Astrocyte of the spinal cord (primary cell): Measurements from ENCODE around the gene KL.

Experiments
- DNase-seq: peaks from one replicate; pipeline ENCODE4 v3.0.0; 2011; ENCODE audit warnings: low read depth, low spot score
- H3K4me3 ChIP-seq: 2 replicates; pipeline ENCODE4 v1.5.1; 2011; ENCODE audit warnings: low read depth, mild to moderate bottlenecking, low read length, moderate library complexity
- CTCF ChIP-seq: IDR thresholded peaks from 2 replicates; pipeline ENCODE4 v1.5.1; 2012; ENCODE audit warnings: low read depth, mild to moderate bottlenecking, low read length, inconsistent platforms
- in situ Hi-C: cut with HindIII; loops from 2 replicates; pipeline ENCODE4 v1.10.0; 2017; ENCODE audit warnings: low sequenced_read_pairs

The KL gene

GRCh38 chr13:33007950-33008349 lies 8.3 kb upstream of the KL start:
- TF ChIP-seq CTCF, result no peak
- in situ Hi-C loops, result no loop called here
- DNase-seq, result no peak
- H3K4me3 ChIP-seq, result no peak overlapping the region

DNA sequence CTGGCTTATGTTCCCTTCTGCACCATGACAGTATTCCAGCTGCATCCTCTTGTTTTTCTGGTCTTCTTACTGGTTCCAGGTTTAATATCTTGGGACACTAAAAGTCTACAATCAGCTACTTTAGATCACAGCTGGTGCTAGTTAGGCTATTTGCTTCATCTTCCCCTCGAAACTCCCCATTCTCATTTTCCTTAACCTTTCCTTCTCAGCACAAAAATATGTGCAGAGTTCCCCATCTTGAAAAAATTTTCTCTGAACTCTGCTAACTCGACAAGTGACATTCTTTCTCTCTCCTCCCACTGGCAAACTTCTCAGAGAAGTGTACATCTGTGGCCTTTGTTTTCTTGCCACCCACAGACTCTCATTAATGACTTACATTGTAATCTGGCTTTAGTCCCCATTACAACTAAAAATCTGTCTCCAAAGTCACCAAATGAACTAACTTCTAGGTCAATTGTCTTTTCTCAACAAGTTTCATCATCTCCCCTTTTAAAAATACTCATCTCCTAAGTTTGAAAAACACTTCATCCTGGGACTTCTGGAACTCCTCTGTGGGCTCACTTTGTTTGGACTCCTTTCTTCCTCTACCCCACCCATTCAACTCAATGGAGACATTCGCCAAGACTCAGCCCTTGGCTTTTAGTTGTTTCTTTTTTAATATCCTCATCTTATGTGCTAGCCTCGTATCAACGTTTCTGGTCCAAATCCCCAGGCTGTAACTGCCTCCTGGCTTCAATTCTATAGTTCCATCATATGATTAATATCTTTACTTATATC lies 7.1 kb upstream of the KL start:
- no peak for TF ChIP-seq CTCF
- H3K4me3 ChIP-seq, result no peak overlapping the region
- DNase-seq, result no peak
- in situ Hi-C loops, result no loop called here

DNA sequence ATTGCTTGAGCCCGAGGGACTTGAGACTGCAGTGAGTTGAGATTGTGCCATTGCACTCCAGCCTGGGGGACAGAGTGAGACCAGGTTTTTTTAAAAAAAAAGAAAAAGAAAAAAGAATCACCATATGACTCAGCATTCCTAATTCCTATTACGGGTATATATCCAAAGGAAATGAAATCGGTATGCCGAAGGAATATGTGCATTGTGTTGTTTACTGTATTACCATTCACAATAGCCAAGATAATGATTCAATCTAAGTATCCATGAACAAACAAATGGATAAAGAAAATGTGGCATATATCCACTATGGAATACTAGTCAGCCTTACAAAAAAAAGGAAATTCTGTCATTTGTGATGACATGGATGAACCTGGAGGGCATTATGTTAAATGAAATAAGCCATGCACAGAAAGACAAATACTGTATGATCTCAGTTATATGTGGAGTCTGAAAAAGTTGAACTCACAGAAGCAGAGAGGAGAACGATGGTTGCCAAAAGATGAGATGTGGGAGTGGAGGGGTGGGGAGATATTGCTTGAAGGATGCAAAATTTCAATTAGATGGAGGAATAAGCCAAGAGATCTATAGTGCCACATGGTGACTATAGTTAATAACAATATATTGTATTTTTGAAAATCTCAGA lies 4.3 kb upstream of the KL start:
- TF ChIP-seq CTCF, result no peak
- in situ Hi-C loops, result no loop called here
- no peak for DNase-seq
- no peak overlapping the region for H3K4me3 ChIP-seq

DNA sequence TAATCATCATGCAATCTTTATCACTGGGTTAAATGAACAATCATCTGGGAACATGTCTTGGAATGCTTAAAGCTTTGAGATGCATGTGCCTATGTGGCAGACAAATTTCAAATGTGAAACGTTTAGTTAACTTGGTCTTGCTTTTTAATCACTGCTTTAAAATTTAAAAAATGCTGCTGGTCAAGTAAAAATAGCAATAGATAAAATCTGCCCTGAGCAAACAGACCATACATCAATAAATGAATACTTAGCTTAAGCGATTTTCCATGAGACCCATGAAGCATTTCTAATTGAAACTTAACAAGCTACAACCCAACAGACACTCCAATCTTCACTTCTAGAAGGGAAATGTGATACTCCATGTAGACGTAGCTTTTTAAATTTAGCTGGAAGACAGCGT lies 1.9 kb upstream of the KL start:
- no peak overlapping the region for H3K4me3 ChIP-seq
- TF ChIP-seq CTCF, result no peak
- no peak for DNase-seq
- in situ Hi-C loops, result no loop called here

GRCh38 chr13:33015241-33015668 lies 968 bp upstream of the KL start:
- TF ChIP-seq CTCF, result no peak
- in situ Hi-C loops, result no loop called here
- H3K4me3 ChIP-seq, result no peak overlapping the region
- DNase-seq, result no peak

- TF ChIP-seq CTCF, result no peak
- H3K4me3 ChIP-seq, result no peak overlapping the region
- DNase-seq, result no peak
- in situ Hi-C loops, result no loop called here
Measured at GRCh38 chr13:33015791-33016323, 366 bp upstream of the KL start.
